ENCODE measurements around the gene SPHK2. TPM values are rescaled to one million over a fixed set of nuclear protein-coding genes. Genes with fewer than 3 reads are reported as not detected.

SPHK2 gene
- total RNA-seq, 1 experiment from 2014 or later, result 16.3 TPM

GRCh38 chr19:48635966-48636858 is 16.9 kb downstream of the SPHK2 start:
- H3K4me1 Mint-ChIP-seq (ENCODE audit: insufficient read depth, unreplicated experiment), result peaks cover 26% of the 10 kb centered on the region
- no peaks in the 10 kb centered on the region for H3K27me3 Mint-ChIP-seq (ENCODE audit: insufficient read depth, unreplicated experiment)
- intact Hi-C loops (cut with micrococcal nuclease), result loop anchor here (2.0 kb wide), 1 partner anchor 17 kb away; the partner anchor contains the start of genes RPL18 and SPHK2
- H3K4me3 Mint-ChIP-seq (ENCODE audit: unreplicated experiment), result peak overlapping the region; percentile 91
- peaks cover 7% of the 10 kb centered on the region for H3K36me3 Mint-ChIP-seq (ENCODE audit: insufficient read depth, unreplicated experiment)
- peak overlapping the region; percentile 87 for H3K27ac Mint-ChIP-seq (ENCODE audit: low read depth, unreplicated experiment)
- DNase-seq (ENCODE audit: unreplicated experiment), result no peak
- no peaks in the 10 kb centered on the region for H3K9me3 Mint-ChIP-seq (ENCODE audit: unreplicated experiment)
- ChIA-PET POLR2A (interaction anchor here (0.9 to 2.7 kb wide), 4 partner anchors 10 to 143 kb away, joined by 3 to 37 read pairs (median 12); partner anchors contain the start of genes CA11, RPL18 and SPHK2), CTCF (no interaction called here)
- no TSS peak for BruUV-seq (replicated peaks)
- TF ChIP-seq, protein P1, sequence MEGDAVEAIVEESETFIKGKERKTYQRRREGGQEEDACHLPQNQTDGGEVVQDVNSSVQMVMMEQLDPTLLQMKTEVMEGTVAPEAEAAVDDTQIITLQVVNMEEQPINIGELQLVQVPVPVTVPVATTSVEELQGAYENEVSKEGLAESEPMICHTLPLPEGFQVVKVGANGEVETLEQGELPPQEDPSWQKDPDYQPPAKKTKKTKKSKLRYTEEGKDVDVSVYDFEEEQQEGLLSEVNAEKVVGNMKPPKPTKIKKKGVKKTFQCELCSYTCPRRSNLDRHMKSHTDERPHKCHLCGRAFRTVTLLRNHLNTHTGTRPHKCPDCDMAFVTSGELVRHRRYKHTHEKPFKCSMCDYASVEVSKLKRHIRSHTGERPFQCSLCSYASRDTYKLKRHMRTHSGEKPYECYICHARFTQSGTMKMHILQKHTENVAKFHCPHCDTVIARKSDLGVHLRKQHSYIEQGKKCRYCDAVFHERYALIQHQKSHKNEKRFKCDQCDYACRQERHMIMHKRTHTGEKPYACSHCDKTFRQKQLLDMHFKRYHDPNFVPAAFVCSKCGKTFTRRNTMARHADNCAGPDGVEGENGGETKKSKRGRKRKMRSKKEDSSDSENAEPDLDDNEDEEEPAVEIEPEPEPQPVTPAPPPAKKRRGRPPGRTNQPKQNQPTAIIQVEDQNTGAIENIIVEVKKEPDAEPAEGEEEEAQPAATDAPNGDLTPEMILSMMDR (IDR thresholded peaks at IDR 0.05; ENCODE audit: unreplicated experiment), result no peak

GRCh38 chr19:48636859-48637448 is 17.6 kb downstream of the SPHK2 start, which contains the start of gene DBP:
DBP (minus strand) TSS chr19:48637379; CDS start chr19:48636994, 385 bp downstream.
- H3K27ac Mint-ChIP-seq (ENCODE audit: low read depth, unreplicated experiment), result peak within 1 kb of the TSS; percentile 99
- TF ChIP-seq, protein P1 (IDR thresholded peaks at IDR 0.05; ENCODE audit: unreplicated experiment), result no peak
- H3K9me3 Mint-ChIP-seq (ENCODE audit: unreplicated experiment), result no peaks in the 10 kb centered on the region
- POLR2A ChIA-PET, result interaction anchor here (0.8 to 2.7 kb wide), 5 partner anchors 9 to 357 kb away, joined by 3 to 37 read pairs (median 6); partner anchors contain the start of genes CA11, GYS1, RPL18 and RUVBL2
- intact Hi-C loops (cut with micrococcal nuclease), result no loop called here
- CTCF ChIA-PET, result no interaction called here
- BruUV-seq (replicated peaks), result no TSS peak
- H3K36me3 Mint-ChIP-seq (ENCODE audit: insufficient read depth, unreplicated experiment), result peaks cover 7% of the 10 kb centered on the region
- peaks cover 26% of the 10 kb centered on the region for H3K4me1 Mint-ChIP-seq (ENCODE audit: insufficient read depth, unreplicated experiment)
- no peaks in the 10 kb centered on the region for H3K27me3 Mint-ChIP-seq (ENCODE audit: insufficient read depth, unreplicated experiment)
- no peak for DNase-seq (ENCODE audit: unreplicated experiment)
- peak within 1 kb of the TSS; percentile 91 for H3K4me3 Mint-ChIP-seq (ENCODE audit: unreplicated experiment)

DNA sequence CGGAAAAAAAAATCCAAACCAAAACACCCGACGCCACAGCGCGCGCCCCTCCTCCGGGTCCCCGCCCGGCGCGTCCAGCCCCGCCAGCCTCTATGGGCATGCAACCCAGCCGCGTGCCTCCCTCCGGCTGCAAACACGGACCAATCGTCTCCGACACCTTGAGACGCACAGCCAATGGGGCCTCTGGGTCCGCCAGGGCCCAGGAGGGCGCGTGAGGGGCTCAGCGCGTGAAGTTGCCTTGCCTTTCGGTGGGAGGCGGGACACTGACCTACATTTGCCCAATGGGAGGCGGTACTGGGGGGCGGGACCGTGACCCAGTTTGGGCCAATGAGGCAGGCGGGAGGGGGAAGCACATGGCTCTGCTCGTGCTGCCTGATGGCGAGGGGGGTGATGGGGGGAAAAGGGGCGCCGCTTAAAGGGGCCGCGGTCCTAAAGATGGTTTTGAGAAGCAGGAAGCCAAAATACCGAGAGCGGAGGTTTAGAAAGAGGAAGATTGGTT is 18.2 kb downstream of the SPHK2 start:
- POLR2A ChIA-PET, result interaction anchor here (0.6 to 2.7 kb wide), 9 partner anchors 9 to 356 kb away, joined by 3 to 37 read pairs (median 4); partner anchors contain the start of genes CA11, GYS1, RPL18 and RUVBL2
- peak; percentile 99 for DNase-seq (ENCODE audit: unreplicated experiment)
- TF ChIP-seq, protein P1 (IDR thresholded peaks at IDR 0.05; ENCODE audit: unreplicated experiment), result no peak
- Mint-ChIP-seq H3K36me3 (ENCODE audit: insufficient read depth, unreplicated experiment) (peaks cover 7% of the 10 kb centered on the region), H3K27ac (ENCODE audit: low read depth, unreplicated experiment) (peak overlapping the region; percentile 99), H3K4me1 (ENCODE audit: insufficient read depth, unreplicated experiment) (peaks cover 23% of the 10 kb centered on the region), H3K27me3 (ENCODE audit: insufficient read depth, unreplicated experiment) (no peaks in the 10 kb centered on the region), H3K4me3 (ENCODE audit: unreplicated experiment) (peak overlapping the region; percentile 91), H3K9me3 (ENCODE audit: unreplicated experiment) (no peaks in the 10 kb centered on the region)
- intact Hi-C loops (cut with micrococcal nuclease), result no loop called here
- no TSS peak for BruUV-seq (replicated peaks)
- CTCF ChIA-PET, result no interaction called here

Data from MCF 10A (cell line).